Measurements from ENCODE around the gene ZEB2. TPM values are rescaled to one million over a fixed set of nuclear protein-coding genes. Genes with fewer than 3 reads are reported as not detected.

Gene ZEB2
- total and polyA plus RNA-seq, 2 of the 8 experiments (the other 6 are each of a cell fraction or from before 2014, with no cell fraction given): 0.38 TPM; not detected in 1

GRCh38 chr2:144389151-144389929 is 130.6 kb downstream of the ZEB2 start (continued):
- TF ChIP-seq FOSL1 (IDR thresholded peaks at IDR 0.05; ENCODE audit: insufficient read depth, low read depth, low read length): no peak
- peak; percentile 71; the same call in 1 of the 2 replicates for TF ChIP-seq TBP (IDR thresholded peaks at IDR 0.05; ENCODE audit: low read depth, low read length)
- no peak for TF ChIP-seq EP300 (IDR thresholded peaks at IDR 0.05; ENCODE audit: borderline replicate concordance in 1 of 2, low read depth in 2 of 2, low read length in 2 of 2)
- TF ChIP-seq TAF7 (optimal IDR thresholded peaks at IDR 0.05; ENCODE audit: borderline replicate concordance, low read depth, low read length): no peak
- no peak for TF ChIP-seq CBX5 (IDR thresholded peaks at IDR 0.05; ENCODE audit: low read depth, low read length)
- no peak for TF ChIP-seq CREB1 (IDR thresholded peaks at IDR 0.05)
- TF ChIP-seq KDM4A (IDR thresholded peaks at IDR 0.05; ENCODE audit: low read depth, low read length, severe bottlenecking): peak; percentile 49
- TF ChIP-seq RNF2 (IDR thresholded peaks at IDR 0.05; ENCODE audit: borderline replicate concordance, low read depth, low read length, missing control alignments, poor library complexity, severe bottlenecking): peak; percentile 43
- TF ChIP-seq EZH2 (IDR thresholded peaks at IDR 0.05; ENCODE audit: low read depth, low read length, severe bottlenecking): peak; percentile 48
- peak; percentile 82 for TF ChIP-seq RBBP5 (IDR thresholded peaks at IDR 0.05; ENCODE audit: borderline replicate concordance, low read depth, low read length)
- TF ChIP-seq SUZ12 (IDR thresholded peaks at IDR 0.05; ENCODE audit: low read length): peak; percentile 43; the same call in 1 of the 2 replicates
- TF ChIP-seq KDM5A (IDR thresholded peaks at IDR 0.05; ENCODE audit: low read length): no peak
- TF ChIP-seq SP4 (IDR thresholded peaks at IDR 0.05; ENCODE audit: low read length): no peak
- TF ChIP-seq YY1 (IDR thresholded peaks at IDR 0.05; ENCODE audit: low read depth, low read length): 0 out of 2 replicates have a peak, but pooled peaks have one; percentile 22
- peak; percentile 96 for TF ChIP-seq E2F6 (IDR thresholded peaks at IDR 0.05)
